Measurements from ENCODE around the gene U2AF1L4. TPM values are rescaled to one million over a fixed set of nuclear protein-coding genes. Genes with fewer than 3 reads are reported as not detected.

U2AF1L4 gene
- total RNA-seq, 1 experiment from 2014 or later = 14.1 TPM

DNA sequence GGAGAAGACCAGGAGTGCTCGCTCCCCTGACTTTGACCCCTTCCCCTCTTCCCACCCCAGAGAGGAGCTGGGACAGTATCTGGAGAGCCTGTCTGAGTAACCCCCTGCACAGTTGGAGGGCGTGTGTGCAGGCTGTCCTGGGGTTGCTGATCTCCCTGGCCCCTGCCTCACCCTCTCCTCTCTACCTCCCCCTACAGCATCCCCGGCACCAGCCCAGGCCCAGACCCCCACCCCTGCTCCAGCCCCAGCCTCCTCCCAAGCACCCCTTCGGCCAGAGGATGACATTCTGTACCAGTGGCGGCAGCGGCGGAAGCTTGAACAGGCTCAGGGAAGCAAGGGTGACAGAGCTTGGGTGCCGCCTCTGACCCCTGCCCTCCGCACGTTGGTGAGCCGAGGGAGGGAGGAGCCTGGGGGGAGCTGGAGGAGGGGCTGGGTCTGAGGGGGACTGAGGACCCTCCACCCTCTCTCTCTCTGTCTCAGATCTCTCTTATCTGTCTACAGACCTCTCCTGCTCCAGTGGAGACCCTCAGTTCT lies 21.4 kb upstream of the U2AF1L4 start:
- no peak for DNase-seq (ENCODE audit: low read depth)
- in situ Hi-C loops (cut with HindIII; ENCODE audit: low pct_unique_long_range_greater_than_20kb, low sequenced_read_pairs) = no loop called here

DNA sequence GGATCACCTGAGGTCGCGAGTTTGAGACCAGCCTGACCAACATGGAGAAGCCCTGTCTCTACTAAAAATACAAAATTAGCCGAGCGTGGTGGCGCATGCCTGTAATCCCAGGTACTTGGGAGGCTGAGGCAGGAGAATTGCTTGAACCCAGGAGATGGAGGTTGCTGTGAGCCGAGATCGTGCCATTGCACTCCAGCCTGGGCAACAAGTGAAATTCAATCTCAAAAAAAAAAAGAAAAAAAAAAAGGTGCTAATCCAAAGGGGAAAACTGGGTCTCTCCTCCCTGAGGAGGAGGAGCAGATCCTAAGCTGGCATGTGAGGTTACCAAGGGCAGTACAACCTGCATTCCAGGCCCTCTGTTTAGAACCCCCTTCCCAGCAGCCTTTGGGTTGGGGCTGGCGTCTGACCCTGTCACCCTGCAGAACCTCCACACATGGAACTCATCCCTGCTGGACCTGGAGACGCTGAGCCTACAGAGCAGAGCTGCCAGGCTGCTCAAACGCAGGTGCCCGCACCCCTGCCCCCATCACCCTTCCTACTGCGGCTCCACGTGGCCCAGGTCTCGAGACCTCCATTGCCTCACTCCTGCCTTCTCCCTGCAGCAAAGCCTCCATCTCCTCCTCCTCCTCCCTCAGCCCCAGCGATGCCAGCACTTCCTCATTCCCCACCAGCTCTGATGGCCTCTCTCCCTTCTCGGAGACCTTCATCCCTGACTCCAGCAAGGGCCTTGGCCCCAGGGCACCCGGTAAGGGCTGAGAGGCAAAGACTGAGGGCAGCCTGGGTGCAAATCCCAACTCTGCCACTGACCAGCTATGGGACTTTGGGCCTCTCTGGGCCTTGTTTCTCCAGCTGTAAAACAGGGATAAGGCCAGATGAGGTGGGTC lies 19.5 kb upstream of the U2AF1L4 start:
- in situ Hi-C loops (cut with HindIII; ENCODE audit: low pct_unique_long_range_greater_than_20kb, low sequenced_read_pairs) = no loop called here
- DNase-seq (ENCODE audit: low read depth) = no peak

DNA sequence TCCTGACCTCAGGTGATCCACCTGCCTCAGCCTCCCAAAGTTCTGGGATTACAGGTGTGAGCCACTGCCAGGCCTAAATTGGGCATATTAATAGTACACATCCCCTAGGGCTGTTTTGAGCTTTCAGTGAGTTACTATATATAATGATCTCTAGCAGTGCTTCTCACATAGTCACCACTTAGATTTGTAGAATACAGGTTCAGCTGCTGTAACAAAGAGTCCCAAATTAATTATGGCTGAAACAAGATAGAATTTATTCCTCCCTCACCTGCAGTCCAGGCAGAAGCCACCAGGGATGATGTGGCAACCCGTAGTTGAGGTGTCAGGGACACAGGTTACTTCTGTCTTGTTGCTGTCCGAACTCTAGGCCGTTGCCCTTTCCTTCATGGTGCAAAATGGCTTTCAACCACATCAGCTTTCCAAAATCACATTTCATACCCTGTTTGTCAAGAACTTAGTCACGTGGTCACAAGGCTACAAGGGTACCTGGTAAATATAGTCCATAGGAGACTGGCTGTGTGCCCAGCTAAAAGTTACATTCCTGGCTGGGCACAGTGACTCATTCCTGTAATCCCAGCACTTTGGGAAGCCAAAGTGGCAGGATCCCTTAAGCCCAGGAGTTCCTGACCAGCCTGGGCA lies 15.6 kb upstream of the U2AF1L4 start:
- DNase-seq (ENCODE audit: low read depth) = no peak
- in situ Hi-C loops (cut with HindIII; ENCODE audit: low pct_unique_long_range_greater_than_20kb, low sequenced_read_pairs) = no loop called here

DNA sequence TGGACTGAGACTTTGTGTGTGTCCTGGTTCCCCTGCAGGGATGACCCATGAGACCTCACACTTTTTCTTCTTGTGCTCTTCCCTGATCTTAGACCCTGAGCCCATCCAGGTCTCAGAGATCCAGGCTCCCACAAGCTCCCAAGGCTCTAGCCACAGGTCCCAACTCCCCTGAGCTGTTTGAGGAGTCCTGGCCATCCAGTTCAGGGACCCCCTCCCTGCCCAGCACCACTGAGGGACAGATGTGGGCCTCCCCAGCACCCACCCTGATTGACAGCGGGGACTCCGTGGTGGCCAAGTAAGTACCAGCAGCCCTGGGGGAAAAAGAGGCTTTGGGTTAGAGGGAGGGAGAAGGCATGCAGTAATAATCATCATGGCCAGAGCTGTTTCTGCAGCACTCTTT lies 14.5 kb upstream of the U2AF1L4 start:
- DNase-seq (ENCODE audit: low read depth) = no peak
- in situ Hi-C loops (cut with HindIII; ENCODE audit: low pct_unique_long_range_greater_than_20kb, low sequenced_read_pairs) = no loop called here

DNA sequence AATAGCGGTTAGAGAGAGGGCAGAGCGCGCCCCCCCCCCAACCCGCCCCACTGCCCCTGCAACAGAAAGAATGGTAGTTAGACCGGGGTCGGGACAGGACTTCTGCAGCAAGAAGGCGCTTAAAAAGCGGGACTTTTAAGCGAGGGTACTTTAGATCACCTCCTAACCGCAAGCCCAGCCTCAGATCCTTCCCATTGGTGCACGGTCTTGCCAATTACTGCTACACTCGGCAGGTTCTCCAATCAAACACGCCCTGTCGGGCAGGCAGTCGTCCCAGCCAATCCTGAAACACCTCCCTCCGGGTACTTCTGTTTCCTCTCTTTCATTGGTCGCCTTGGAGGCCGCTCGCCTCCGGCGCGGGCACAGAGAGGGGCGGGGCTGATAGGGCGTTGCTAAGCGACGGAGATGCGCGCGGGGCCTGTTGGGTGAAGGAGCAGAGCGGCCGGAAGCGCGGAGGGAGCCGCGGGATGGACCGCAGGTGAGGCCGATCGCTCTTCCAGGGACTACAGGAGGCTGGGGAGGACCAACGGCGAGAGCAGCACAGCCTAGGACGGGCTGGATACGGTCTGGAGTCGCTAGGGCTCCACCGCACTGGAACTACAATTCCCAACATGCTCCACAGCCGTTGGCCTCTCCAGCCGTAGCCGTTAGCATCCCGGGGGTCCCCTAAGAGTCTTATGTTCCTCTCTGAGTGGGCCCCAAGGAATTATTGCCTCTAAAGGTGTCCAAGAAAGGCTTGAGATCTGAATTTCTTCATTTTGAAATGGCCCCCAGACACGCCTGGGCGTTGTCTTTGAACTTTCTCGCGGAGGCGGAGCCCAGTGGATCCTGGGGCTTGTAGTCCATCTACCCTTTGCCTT lies 12.8 kb upstream of the U2AF1L4 start, which contains the start of gene PROSER3:
PROSER3 (plus strand) TSS at position 428 of the 860 bp plus-strand sequence; CDS start at position 468, 40 bp downstream.
- DNase-seq (ENCODE audit: low read depth) = peak; percentile 100
- in situ Hi-C loops (cut with HindIII; ENCODE audit: low pct_unique_long_range_greater_than_20kb, low sequenced_read_pairs) = no loop called here

DNA sequence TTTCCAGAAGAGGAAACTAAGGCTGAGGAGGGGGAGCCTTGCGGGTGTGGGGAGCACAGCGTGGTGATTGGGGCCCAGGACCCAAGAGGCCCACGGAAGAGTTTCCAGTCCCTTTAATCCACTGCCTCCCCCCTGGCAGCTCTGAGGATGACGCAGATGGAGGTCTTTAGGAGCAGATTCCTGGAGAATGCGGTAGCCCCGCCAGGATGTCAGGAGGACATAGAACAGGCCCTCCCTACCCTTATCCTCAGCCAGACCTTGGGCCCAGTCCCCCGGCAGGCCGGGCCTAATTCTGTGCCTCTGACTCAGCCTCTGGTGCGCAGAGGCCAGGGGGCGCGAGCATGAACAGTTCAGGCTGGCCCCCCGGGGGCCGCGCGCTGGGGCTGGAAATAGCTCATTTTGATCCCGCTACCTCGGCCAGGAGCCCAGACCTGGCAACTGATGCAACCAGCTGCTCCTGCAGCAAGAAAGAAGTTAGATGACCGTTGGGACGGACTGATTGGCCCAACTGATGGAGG lies 12.1 kb upstream of the U2AF1L4 start:
- no peak for DNase-seq (ENCODE audit: low read depth)
- in situ Hi-C loops (cut with HindIII; ENCODE audit: low pct_unique_long_range_greater_than_20kb, low sequenced_read_pairs) = no loop called here

DNA sequence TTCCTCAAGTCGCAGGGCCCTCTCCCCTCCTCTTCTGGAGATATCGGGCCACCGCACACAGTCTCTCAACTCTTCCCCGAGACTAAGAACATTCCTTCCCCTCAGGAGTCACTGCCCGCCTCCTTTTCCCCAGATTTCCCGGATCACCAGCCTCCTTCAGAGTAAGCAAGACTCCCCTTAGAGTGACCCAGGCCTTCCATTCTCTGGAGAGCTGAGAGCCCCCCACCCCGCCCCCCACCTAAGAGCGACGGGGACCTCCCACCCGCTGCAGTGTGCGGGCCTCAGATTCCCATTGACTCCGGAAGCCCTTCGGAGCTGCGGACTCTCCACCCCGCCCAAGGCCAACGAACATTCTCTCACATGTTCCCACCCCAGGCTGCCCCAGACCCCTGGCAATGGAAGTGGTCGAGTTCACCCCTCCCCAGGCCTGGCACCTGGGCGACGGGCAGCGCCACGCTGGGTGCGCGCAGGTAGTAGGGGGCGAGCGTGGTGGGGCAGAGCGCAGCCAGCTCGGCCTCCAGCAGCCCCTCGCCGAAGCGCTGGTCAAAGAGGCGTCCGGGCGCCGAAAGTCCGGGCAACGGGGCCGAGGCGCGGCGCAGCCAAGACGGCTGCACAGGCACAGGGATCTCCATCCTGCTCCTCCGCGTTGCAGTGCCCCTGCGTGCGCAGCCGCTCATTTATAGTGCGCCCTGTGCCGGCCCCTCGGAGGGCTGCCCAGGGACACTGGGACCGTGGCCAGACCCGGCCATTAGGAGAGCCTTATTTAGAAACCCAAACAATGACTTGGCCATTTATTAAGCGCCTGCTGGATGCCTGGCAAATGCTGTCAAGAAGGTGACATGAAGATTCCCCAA lies 11.4 kb upstream of the U2AF1L4 start, which contains the start of gene HSPB6:
HSPB6 (minus strand) TSS at position 653 of the 854 bp plus-strand sequence; CDS start at position 632, 21 bp downstream.
- DNase-seq (ENCODE audit: low read depth) = no peak

DNA sequence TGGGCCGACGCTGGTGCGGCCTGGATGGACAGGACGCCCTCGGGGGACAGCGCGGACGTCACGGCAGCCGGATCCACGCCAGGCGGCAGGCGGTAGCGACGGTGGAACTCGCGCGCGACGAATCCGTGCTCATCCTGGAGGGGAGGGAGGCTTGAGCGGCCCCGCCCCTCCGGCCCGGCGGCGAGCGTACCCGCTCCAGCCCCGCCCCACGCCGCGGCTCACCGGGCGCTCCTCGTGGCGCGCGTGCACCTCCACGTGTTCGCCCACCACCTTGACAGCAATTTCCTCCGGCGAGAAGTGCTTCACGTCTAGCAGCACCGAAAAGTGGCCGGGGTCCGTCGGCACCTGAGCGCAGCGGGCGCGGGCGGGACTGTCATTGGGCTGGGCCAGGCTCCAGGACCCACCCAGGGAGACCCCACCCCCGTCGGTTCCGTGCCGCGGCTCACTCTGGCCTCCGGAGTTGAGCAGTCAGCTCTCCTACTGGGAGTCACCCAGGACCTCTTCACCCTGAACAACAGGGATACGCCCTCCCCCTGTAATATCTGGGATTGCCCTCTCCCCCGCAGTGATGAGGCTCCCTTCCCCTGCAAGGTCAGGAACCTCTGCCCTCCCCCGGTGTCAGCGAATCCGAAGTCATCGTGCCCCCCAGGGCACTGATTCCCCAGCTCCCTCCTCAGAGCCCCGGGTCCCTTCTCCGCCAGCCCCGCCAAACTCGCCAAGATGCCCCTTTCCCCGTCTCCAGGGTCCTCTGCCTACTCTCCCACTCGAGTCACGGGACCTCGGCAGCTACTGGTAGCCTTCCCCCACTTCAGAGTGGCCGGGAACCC lies 10.5 kb upstream of the U2AF1L4 start:
- DNase-seq (ENCODE audit: low read depth) = no peak
- in situ Hi-C loops (cut with HindIII; ENCODE audit: low pct_unique_long_range_greater_than_20kb, low sequenced_read_pairs) = no loop called here

More for the DNA sequence above, 11.4 kb upstream of the U2AF1L4 start, which contains the start of gene HSPB6:
- in situ Hi-C loops (cut with HindIII; ENCODE audit: low pct_unique_long_range_greater_than_20kb, low sequenced_read_pairs) = no loop called here

DNA sequence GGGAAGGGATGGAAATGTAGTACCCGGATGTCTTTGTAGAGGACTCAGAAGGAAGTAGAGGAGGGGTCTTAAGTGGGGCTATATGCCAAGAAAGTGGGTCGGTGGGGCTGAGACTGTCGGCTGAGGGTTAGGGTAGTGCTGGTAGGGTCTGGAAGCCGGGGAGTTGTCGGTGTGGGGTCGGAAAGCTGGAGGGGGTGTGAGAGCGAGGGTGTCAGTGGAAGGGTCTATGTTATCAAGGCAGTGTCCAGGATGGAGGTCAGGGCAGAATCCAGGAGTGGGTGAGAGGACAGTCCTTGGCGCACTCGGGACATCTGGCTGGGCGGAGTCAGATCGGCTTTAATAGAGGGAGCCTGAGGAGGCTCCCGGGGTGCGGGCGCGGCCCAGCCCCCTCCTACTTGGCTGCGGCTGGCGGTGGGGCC lies 9.9 kb upstream of the U2AF1L4 start:
- in situ Hi-C loops (cut with HindIII; ENCODE audit: low pct_unique_long_range_greater_than_20kb, low sequenced_read_pairs) = no loop called here
- no peak for DNase-seq (ENCODE audit: low read depth)

DNA sequence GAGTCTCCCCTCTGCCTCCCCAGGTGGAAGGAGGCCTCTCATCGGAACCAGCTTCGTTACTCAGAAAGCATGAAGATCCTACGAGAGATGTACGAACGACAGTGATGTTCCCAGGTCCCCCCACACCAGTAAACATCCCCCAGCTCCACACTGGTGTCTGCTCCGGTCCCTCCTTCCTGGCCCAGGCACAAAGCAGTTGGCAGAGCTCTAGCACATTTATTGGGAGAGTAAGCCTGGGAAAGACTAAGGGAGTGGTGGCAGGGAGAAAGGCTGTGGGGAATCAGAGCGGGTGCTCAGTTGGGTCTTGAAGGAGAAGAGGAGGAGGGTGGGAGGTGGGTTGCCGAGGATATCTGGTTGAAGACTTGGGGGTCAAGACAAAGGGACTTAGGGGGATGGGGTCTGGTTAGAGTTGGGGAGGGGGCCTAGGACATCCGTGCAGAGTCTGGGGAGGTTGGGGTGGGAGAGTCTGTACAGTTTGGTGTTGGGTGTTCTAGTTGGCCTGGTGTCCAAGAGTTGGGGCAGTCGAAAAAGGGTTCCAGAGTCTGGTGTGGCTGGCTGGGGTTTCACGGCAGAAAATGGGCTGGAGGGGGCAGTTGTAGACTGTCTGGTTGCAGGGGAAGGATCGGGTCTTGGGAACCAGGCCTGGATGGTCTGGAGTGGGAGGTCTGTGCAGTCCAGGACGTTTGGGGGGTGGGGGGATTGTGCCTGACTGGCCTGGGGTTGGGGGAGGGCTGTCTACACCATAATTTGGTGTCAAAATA lies 9.3 kb upstream of the U2AF1L4 start:
- DNase-seq (ENCODE audit: low read depth) = no peak
- in situ Hi-C loops (cut with HindIII; ENCODE audit: low pct_unique_long_range_greater_than_20kb, low sequenced_read_pairs) = no loop called here

DNA sequence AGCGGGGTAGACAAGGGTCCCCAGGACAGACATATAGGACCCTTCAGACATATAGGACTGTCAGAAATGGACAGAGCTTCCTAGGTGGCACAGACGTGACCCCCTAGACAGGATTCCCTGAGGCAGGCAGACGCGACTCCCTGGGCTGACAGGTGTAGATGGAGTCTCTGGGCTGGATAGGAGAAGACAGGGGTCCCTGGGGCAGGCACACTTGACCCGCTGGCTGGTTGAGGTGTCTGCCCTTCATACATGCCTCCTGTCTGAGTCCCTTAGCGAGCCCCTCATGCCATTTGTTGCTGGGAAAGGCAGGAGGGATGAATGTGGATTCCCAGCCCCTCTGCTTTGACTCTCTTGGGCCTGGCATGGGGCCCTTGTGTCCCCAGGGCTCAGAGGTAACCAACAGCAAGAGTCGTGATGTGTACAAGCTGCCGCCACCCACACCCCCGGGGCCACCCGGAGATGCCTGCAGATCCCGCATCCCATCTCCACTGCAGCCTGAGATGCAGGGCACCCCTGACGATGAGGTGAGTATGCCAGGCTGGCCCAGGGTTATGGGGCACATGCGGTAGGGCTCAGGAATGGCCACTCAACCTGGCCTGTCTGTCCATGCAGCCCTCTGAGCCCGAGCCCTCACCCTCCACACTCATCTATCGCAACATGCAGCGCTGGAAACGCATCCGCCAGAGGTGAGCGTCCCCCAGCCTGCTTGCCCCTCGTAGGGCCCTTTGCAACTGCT lies 8.6 kb upstream of the U2AF1L4 start:
- in situ Hi-C loops (cut with HindIII; ENCODE audit: low pct_unique_long_range_greater_than_20kb, low sequenced_read_pairs) = no loop called here

DNA sequence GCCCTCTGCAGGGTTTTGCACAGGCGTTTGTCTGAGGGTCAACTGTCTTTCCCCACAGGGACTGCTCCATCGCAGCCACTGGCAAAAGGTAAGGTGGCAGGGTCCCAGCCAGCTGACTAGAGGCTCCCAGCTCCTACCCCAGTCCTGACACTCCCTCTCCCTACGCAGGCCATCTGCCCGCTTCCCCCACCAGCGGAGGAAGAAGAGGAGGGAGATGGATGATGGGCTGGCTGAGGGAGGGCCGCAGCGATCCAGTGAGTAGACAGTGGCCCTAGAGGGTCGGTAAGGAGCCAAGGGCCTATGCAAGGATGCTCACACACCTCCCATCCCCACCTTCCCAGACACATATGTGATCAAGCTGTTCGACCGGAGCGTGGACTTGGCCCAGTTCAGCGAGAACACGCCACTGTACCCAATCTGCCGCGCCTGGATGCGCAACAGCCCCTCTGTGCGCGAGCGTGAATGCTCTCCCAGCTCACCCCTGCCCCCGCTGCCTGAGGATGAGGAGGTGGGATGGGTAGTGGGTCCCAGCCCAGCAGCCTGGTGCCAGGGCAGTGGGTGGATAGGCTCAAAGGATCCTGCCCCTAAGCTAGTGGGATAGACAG lies 7.6 kb upstream of the U2AF1L4 start:
- in situ Hi-C loops (cut with HindIII; ENCODE audit: low pct_unique_long_range_greater_than_20kb, low sequenced_read_pairs) = no loop called here
- DNase-seq (ENCODE audit: low read depth) = no peak

More for the DNA sequence above, 8.6 kb upstream of the U2AF1L4 start:
- DNase-seq (ENCODE audit: low read depth) = no peak

DNA sequence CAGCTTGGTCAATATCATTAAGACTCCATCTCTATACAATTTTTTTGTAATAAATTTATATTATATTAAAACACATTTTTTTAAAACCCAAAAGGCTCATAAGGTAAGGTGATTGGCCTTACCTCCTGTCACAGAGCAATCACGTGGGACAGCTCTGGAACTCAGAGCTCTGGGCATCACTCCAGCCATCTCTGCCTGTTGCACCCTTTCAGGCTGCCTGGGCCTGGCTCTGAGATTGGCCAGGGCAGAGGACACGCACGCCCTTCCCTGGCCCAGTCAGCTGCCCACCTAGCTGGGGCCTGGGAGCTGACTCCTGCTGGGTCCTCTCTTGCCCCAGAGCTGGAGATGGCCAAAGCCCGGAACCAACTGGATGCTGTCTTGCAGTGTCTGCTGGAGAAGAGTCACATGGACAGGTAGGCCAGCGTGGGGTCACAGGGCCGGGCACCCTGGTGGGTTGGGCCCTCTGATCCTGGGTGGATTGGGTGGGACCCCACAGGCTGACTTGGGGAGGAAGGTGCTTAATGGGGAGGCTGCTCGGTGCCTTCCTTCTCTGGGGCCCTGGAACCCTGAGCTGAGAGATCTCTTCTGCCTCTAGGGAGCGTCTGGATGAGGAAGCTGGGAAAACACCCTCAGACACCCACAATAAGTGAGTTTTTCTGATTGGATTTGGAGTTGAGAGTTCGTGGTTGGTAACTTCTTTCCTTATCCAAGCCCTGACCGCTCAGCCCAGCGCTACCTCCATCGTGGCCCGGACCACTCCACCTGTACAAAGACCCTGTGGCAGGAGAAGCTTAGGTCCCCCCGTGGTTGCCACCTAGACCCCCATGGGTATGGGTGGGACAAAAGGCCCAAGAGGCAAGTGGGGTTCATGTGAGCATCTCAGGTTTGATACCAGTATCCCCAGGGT lies 6.9 kb upstream of the U2AF1L4 start:
- in situ Hi-C loops (cut with HindIII; ENCODE audit: low pct_unique_long_range_greater_than_20kb, low sequenced_read_pairs) = no loop called here
- DNase-seq (ENCODE audit: low read depth) = no peak

DNA sequence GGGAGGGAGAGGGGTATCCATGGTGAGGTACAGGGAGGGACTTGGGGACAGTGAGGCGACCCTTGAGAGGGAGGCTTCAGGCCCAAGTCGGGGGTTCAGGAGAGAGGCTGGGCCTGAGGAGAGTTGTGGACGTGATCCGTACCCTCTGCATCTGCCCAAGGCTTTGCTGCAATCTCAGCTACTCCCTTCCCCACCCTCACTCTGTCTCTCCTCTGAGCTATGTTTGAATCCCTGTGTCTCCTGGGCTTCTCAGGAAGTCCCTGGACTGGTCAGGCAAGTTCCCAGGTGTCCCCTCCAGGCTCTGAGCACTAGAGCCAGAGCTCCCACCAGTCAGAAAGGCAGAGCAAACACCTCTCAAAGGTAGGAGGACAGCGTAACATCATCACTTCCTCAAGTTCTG lies 4.9 kb upstream of the U2AF1L4 start:
- in situ Hi-C loops (cut with HindIII; ENCODE audit: low pct_unique_long_range_greater_than_20kb, low sequenced_read_pairs) = no loop called here
- DNase-seq (ENCODE audit: low read depth) = no peak

All from Caki2 (cell line).